HepG2 (cell line): ENCODE measurements around the gene TRAPPC12.

Source experiments
- CAMTA2 ChIP-seq: sonication (generic); formaldehyde crosslinking; IDR thresholded peaks from 2 replicates; pipeline ENCODE4 v1.4.0; 2020; ENCODE audit warnings: mild to moderate bottlenecking, missing genetic modification reagents, borderline replicate concordance
- CHD2 ChIP-seq: IDR thresholded peaks from 2 replicates; pipeline ENCODE4 v1.6.1; 2011; ENCODE audit warnings: low read depth, low read length, improper control_type of control experiment
- EP300 ChIP-seq, 3 experiments: sonication (generic) in 1 of 3; formaldehyde crosslinking in 1 of 3; IDR thresholded peaks; 2 replicates each; pipeline versions ENCODE4 v1.5.1 to v1.6.1; 2011 to 2020; ENCODE audit warnings: low read depth in 2 of 3, low read length in 2 of 3, borderline replicate concordance in 1 of 3, improper control_type of control experiment in 1 of 3, mild to moderate bottlenecking in 1 of 3, missing genetic modification reagents in 1 of 3, moderate library complexity in 1 of 3
- GABPA ChIP-seq, 2 experiments: IDR thresholded peaks; 2 replicates each; pipeline ENCODE4 v1.6.1; 2011 to 2016; ENCODE audit warnings: low read depth in 2 of 2, low read length in 1 of 2, missing biosample characterization in 1 of 2, missing genetic modification characterization in 1 of 2
- NFIC ChIP-seq: IDR thresholded peaks from 2 replicates; pipeline ENCODE4 v1.6.1; 2012; ENCODE audit warnings: mild to moderate bottlenecking, low read length, inconsistent platforms
- POLR2A ChIP-seq, 2 experiments: IDR thresholded peaks; 2 replicates each; pipeline ENCODE4 v1.6.1; 2011; ENCODE audit warnings: low read depth in 2 of 2, low read length in 2 of 2, mild to moderate bottlenecking in 1 of 2, moderate library complexity in 1 of 2; ENCODE audit not compliant: insufficient read depth in 1 of 2
- RFX5 ChIP-seq: IDR thresholded peaks from 2 replicates; pipeline ENCODE4 v1.6.1; 2011; ENCODE audit warnings: low read depth, low read length, improper control_type of control experiment
- SNAPC5 ChIP-seq: sonication (generic); formaldehyde crosslinking; IDR thresholded peaks from 2 replicates; pipeline ENCODE4 v1.8.1; 2023; ENCODE audit warnings: mild to moderate bottlenecking, missing genetic modification reagents, borderline replicate concordance
- ZKSCAN1 ChIP-seq: fragments of 150-350 bp; IDR thresholded peaks from 2 replicates; pipeline ENCODE4 v1.6.1; 2014; ENCODE audit warnings: low read length
- ZNF263 ChIP-seq: sonication (generic); formaldehyde crosslinking; IDR thresholded peaks from 2 replicates; pipeline ENCODE4 v1.4.0; 2020; ENCODE audit warnings: missing genetic modification reagents
- ZNF317 ChIP-seq: sonication (generic); formaldehyde crosslinking; IDR thresholded peaks from 2 replicates; pipeline ENCODE4 v1.5.0; 2020; ENCODE audit warnings: mild to moderate bottlenecking, missing genetic modification reagents
- TF ChIP-seq, protein P1 (sequence below): sonication (generic); formaldehyde crosslinking; IDR thresholded peaks from 2 replicates; pipeline ENCODE4 v1.5.0; 2020; ENCODE audit warnings: mild to moderate bottlenecking, missing genetic modification reagents, moderate library complexity
- TF ChIP-seq, protein P2 (sequence below): sonication (generic); formaldehyde crosslinking; IDR thresholded peaks from 2 replicates; pipeline ENCODE4 v1.4.0; 2020; ENCODE audit warnings: missing genetic modification reagents

DNA sequence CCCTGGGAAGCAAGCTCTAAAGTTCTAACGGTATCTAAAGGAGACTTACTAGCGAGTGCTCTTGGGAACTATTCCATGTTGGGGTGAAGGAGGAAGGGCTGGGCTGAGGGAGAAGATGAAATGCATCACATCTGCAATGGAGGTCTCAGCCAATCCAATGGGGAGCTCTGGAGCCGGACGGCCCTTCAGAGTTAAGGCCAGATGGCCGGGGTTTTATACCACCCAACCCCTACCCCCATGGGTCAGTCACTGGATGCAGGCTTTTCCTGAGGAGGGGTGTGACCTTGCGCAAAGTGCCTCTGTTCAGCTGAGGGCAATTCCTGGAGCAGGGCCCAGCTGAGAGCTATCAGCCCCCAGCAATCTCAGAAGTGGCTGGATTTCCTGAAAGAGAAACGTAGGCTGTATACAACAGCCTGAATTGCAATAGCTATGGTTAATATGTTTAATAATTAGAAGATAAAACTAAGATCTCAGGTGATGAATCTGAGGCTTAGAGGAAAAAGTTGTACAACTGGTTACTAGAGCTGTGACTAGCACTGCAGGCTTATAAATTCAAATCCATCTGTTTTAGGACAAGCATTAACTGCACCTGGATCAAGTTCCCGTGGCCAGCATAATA lies 23.4 kb upstream of the TRAPPC12 start:
- TF ChIP-seq ZNF317 (CRISPR knock-in tag) (no peak), RFX5 (no peak), ZNF263 (no peak), NFIC (no peak), CAMTA2 (CRISPR knock-in tag) (no peak), SNAPC5 (CRISPR knock-in tag) (no peak), EP300 (IDR thresholded peaks at IDR 0.05; ENCODE audit: low read depth in 2 of 2, low read length in 2 of 2) (no peak), EP300 (CRISPR knock-in tag; IDR thresholded peaks at IDR 0.05; ENCODE audit: borderline replicate concordance) (no peak), ZKSCAN1 (no peak), POLR2A (IDR thresholded peaks at IDR 0.05; ENCODE audit: insufficient read depth in 1 of 2, low read depth in 2 of 2, low read length in 2 of 2) (no peak), GABPA (IDR thresholded peaks at IDR 0.05; ENCODE audit: low read depth, low read length) (no peak), GABPA (CRISPR knock-in tag; IDR thresholded peaks at IDR 0.05; ENCODE audit: low read depth) (no peak), CHD2 (no peak)
- TF ChIP-seq, protein P1, sequence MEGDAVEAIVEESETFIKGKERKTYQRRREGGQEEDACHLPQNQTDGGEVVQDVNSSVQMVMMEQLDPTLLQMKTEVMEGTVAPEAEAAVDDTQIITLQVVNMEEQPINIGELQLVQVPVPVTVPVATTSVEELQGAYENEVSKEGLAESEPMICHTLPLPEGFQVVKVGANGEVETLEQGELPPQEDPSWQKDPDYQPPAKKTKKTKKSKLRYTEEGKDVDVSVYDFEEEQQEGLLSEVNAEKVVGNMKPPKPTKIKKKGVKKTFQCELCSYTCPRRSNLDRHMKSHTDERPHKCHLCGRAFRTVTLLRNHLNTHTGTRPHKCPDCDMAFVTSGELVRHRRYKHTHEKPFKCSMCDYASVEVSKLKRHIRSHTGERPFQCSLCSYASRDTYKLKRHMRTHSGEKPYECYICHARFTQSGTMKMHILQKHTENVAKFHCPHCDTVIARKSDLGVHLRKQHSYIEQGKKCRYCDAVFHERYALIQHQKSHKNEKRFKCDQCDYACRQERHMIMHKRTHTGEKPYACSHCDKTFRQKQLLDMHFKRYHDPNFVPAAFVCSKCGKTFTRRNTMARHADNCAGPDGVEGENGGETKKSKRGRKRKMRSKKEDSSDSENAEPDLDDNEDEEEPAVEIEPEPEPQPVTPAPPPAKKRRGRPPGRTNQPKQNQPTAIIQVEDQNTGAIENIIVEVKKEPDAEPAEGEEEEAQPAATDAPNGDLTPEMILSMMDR (CRISPR knock-in tag) = no peak
- TF ChIP-seq, protein P2, sequence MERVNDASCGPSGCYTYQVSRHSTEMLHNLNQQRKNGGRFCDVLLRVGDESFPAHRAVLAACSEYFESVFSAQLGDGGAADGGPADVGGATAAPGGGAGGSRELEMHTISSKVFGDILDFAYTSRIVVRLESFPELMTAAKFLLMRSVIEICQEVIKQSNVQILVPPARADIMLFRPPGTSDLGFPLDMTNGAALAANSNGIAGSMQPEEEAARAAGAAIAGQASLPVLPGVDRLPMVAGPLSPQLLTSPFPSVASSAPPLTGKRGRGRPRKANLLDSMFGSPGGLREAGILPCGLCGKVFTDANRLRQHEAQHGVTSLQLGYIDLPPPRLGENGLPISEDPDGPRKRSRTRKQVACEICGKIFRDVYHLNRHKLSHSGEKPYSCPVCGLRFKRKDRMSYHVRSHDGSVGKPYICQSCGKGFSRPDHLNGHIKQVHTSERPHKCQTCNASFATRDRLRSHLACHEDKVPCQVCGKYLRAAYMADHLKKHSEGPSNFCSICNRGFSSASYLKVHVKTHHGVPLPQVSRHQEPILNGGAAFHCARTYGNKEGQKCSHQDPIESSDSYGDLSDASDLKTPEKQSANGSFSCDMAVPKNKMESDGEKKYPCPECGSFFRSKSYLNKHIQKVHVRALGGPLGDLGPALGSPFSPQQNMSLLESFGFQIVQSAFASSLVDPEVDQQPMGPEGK (CRISPR knock-in tag) = no peak
